ENCODE data around the gene DHRS7B. TPM values are rescaled to one million over a fixed set of nuclear protein-coding genes. Genes with fewer than 3 reads are reported as not detected.
A peak's percentile ranks its signal among the peaks of the same experiment; 100 is the strongest.

The DHRS7B gene
- total and polyA plus RNA-seq, 2 of the 13 experiments (the other 11 are each of a cell fraction or from before 2014, with no cell fraction given) = 20.0 to 35.8 TPM

- peak; percentile 64; the same call in 1 of the 2 replicates for TF ChIP-seq THAP9 (CRISPR knock-in tag; IDR thresholded peaks at IDR 0.05; ENCODE audit: borderline replicate concordance)
- TF ChIP-seq KDM5B (CRISPR knock-in tag; IDR thresholded peaks at IDR 0.05; ENCODE audit: borderline replicate concordance) = peak; percentile 84
- TF ChIP-seq CREB3 (CRISPR knock-in tag; IDR thresholded peaks at IDR 0.05) = no peak
- TF ChIP-seq RARA (CRISPR knock-in tag; IDR thresholded peaks at IDR 0.05) = 0 out of 2 replicates have a peak, but pooled peaks have one; percentile 27
- TF ChIP-seq MED1 (CRISPR knock-in tag; IDR thresholded peaks at IDR 0.05) = peak; percentile 17; the same call in 1 of the 2 replicates
- no peak for TF ChIP-seq ZNF333 (CRISPR knock-in tag; IDR thresholded peaks at IDR 0.05; ENCODE audit: borderline replicate concordance)
- TF ChIP-seq CENPT (CRISPR knock-in tag; IDR thresholded peaks at IDR 0.05; ENCODE audit: low read depth) = 0 out of 2 replicates have a peak, but pooled peaks have one; percentile 62
- peak; percentile 54; the same call in 1 of the 2 replicates for TF ChIP-seq CREBL2 (CRISPR knock-in tag; IDR thresholded peaks at IDR 0.05; ENCODE audit: borderline replicate concordance)
- peak; percentile 91; the same call in 1 of the 2 replicates for TF ChIP-seq ARID4A (CRISPR knock-in tag; IDR thresholded peaks at IDR 0.05; ENCODE audit: borderline replicate concordance)
- TF ChIP-seq CCAR2 (optimal IDR thresholded peaks at IDR 0.05; ENCODE audit: low read depth, low read length) = no peak
- peak; percentile 42; the same call in 1 of the 2 replicates for TF ChIP-seq GATAD2A (CRISPR knock-in tag; IDR thresholded peaks at IDR 0.05)
- peak; percentile 56; the same call in 1 of the 2 replicates for TF ChIP-seq PPARG (CRISPR knock-in tag; conservative IDR thresholded peaks at IDR 0.05)
- 0 out of 2 replicates have a peak, but pooled peaks have one; percentile 55 for TF ChIP-seq E2F5 (CRISPR knock-in tag; conservative IDR thresholded peaks at IDR 0.05)
- peak; percentile 70 for TF ChIP-seq XRCC5 (optimal IDR thresholded peaks at IDR 0.05; ENCODE audit: low read length)
- TF ChIP-seq MXD3 (CRISPR knock-in tag; IDR thresholded peaks at IDR 0.05) = peak; percentile 68; the same call in 1 of the 2 replicates
- peak; percentile 18; the same call in 1 of the 2 replicates for TF ChIP-seq SP140L (CRISPR knock-in tag; IDR thresholded peaks at IDR 0.05; ENCODE audit: borderline replicate concordance)
- no peak for TF ChIP-seq ZFP1 (CRISPR knock-in tag; IDR thresholded peaks at IDR 0.05)
These were observed at the start of gene DHRS7B (continued) for GRCh38 chr17:21126645-21127508.
